ENCODE data around the gene ARPIN.

GRCh38 chr15:89870006-89870405 is 42.7 kb downstream of the ARPIN start:
- TF ChIP-seq CTCF (IDR thresholded peaks at IDR 0.05; ENCODE audit: insufficient read depth, low read length, poor library complexity, severe bottlenecking) (no peak), EZH2phosphoT487 (conservative IDR thresholded peaks at IDR 0.05; ENCODE audit: low read length) (no peak)

All from SU-DHL-6 (cell line).